Measurements from ENCODE around the gene REC114.
A peak's percentile ranks its signal among the peaks of the same experiment; 100 is the strongest.
"Not testable (repeated sequence)": the region's sequence is repeated elsewhere in the genome, so short reads cannot be mapped to it uniquely, and the experiment has no call there.

The REC114 gene, protein sequence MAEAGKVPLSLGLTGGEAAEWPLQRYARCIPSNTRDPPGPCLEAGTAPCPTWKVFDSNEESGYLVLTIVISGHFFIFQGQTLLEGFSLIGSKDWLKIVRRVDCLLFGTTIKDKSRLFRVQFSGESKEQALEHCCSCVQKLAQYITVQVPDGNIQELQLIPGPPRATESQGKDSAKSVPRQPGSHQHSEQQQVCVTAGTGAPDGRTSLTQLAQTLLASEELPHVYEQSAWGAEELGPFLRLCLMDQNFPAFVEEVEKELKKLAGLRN

DNA sequence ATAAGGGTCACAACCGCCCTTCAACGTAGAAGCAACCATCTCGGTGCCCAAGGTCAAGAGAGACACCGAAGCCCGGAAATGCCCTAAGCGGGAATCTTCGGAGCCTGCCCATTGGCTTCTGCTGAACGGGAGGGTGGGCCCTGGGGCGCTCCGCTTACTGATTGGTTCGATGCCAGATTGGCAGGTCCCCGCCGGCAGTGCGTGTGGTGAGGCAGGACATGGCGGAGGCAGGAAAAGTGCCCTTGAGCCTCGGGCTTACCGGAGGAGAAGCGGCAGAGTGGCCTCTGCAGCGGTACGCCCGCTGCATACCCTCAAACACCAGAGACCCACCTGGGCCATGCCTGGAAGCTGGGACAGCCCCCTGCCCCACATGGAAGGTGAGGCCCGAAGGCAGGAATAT, at the start of gene REC114:
REC114 (plus strand) TSS at position 197 of the 400 bp plus-strand sequence; CDS start at position 219, 22 bp downstream.
- no peak for FAIRE-seq
- DNase-seq (ENCODE audit: insufficient read length, low spot score): no peak

DNA sequence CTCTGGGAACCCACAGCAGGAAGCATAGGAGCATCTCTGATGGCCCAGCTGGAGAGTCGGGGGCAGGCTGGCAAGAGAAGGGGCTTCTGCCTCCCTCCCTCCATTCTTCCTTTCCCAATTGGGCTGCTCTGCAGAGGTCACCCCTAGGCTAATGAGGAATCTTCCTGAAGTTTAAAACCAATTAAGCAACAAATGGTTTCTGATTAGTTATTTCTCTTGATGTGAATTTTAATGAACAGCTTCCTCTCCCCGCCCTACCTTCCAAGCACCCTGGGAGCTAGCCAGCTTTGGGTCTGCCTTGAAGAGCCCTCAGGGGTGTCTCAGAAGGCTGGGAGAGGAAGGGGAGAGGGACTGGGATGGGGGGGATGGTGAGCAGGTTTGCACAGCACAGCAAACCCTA, 49.6 kb upstream of the REC114 start:
- DNase-seq (ENCODE audit: insufficient read length, low spot score) (no peak), FAIRE-seq (no peak)

- DNase-seq (ENCODE audit: insufficient read length, low spot score): no peak
- FAIRE-seq: no peak
Measured at GRCh38 chr15:73394782-73395181, 48.2 kb upstream of the REC114 start.

- DNase-seq (ENCODE audit: insufficient read length, low spot score): no peak
- peak; percentile 67 for FAIRE-seq
Measured at GRCh38 chr15:73395671-73396070, 47.3 kb upstream of the REC114 start.

GRCh38 chr15:73397461-73397860, 45.5 kb upstream of the REC114 start:
- no peak for DNase-seq (ENCODE audit: insufficient read length, low spot score)

DNA sequence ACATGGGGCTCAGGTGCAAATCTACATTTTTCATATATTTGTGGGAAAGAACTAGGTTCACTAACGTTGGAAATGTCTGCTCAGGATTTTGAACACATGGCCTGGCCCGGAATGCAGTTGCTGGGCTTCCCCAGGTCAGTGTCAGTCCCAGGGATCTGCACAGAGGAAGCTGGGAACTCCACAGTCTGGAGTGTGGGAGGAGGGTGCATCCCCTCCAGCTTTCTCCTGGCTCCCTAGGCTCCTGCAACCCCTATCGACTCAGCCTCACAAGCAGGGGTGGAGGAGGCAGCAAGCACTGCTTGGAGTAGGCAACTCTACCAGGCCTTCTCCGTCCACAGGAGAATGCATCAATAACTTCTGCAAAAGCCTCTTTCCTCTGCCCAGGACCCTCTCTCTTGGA, 44.1 kb upstream of the REC114 start:
- no peak for DNase-seq (ENCODE audit: insufficient read length, low spot score)
- no peak for FAIRE-seq

More at GRCh38 chr15:73397461-73397860, 45.5 kb upstream of the REC114 start:
- FAIRE-seq: peak; percentile 75

DNA sequence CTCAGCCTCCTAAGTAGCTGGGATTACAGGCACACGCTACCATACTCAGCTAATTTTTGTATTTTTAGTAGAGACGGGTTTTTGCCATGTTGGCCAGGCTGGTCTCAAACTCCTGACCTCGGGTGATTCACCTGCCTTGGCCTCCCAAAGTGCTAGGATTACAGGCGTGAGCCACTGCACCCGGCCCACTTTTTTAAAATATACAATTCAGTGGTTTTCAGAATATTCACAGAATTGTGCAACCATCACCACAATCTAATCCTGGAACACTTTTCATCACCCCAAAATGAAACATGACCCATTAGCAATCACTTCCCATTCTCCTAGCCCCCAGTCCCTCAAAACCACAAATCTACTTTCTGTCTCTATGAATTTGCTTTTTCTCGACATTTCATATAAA, 42.7 kb upstream of the REC114 start:
- not testable (repeated sequence) for DNase-seq (ENCODE audit: insufficient read length, low spot score)
- FAIRE-seq: peak; percentile 60

DNA sequence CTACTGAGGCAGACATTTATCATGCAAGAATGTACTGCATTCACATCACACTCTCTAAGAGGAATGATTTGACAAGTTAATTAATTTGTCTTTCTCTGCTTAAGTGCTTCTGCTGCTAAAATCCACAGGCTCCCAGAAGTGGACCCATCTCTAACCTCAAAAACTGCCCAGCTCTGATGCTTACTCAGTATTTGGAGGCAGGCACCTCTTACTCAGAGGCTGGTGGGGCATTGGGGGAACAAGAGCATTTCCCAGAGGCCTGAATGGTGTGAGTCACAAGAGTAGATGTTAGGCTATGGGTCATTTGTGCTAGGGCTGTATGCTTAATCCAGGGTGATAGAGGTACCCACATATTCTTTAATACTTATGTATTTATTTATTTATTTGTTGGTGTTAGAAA, 39.8 kb upstream of the REC114 start:
- DNase-seq (ENCODE audit: insufficient read length, low spot score) (no peak), FAIRE-seq (peak; percentile 16)

DNA sequence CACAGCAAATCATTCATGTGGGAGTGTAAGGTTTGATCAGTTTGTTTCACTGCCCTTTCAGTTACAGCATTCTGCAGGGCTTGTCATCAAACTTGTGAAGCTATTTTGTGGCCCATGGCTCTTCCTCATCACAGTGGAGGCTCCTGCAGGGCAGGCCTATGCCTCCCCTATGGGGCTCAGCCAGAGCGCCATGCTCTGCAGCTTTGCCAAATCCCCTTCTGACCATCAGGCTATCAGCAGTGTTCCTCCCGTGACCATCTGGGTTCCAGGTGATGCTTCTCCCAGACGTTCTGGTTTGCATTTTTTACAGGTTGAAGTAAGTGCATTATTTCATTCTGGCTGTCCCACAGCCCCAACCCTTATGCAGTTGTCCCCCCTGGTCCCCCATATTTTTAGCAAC, 28.1 kb upstream of the REC114 start:
- DNase-seq (ENCODE audit: insufficient read length, low spot score): no peak
- peak; percentile 77 for FAIRE-seq

DNA sequence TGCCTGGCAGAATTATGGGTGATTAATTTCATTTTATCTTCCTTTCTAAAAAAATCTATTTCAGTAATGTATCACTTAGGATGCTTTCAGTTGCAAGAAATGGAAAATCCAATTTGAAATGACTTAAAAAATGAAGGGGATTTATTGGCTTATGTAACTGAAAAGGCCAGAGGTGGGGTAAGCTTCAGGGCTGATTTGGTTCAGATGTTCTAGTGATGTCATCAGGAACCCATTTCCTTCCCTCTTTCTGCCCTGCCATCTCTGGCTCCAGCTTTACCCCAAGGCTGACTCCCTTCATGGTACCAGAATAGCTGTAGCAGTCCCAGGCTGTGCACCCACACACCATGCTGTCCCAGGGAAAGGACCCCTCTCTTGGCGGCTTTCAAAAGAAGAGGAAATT, 18.5 kb upstream of the REC114 start:
- FAIRE-seq: peak; percentile 42
- no peak for DNase-seq (ENCODE audit: insufficient read length, low spot score)

DNA sequence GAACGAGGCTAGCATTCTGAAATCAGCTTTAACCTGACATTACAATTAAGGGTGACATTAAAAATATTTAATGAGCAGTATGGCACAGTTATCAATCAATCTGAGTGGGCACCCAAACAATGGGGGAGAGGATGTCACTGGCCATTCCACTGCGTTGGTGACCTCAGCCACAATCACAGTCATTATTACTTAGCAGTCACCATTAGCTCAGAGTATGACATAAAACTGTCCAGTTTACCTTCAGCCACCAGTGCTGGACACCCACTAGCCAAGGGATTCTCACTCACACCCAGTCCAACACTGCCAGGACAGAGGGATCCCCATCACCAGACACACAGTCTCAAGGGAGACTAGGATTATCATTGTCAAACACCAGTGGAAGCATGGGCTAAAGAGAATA, 17.5 kb upstream of the REC114 start:
- no peak for FAIRE-seq
- no peak for DNase-seq (ENCODE audit: insufficient read length, low spot score)

- FAIRE-seq (no peak), DNase-seq (ENCODE audit: insufficient read length, low spot score) (no peak)
Measured at GRCh38 chr15:73426323-73426994, 16.5 kb upstream of the REC114 start.

GRCh38 chr15:73431329-73431728, 11.6 kb upstream of the REC114 start:
- not testable (repeated sequence) for DNase-seq (ENCODE audit: insufficient read length, low spot score); FAIRE-seq

DNA sequence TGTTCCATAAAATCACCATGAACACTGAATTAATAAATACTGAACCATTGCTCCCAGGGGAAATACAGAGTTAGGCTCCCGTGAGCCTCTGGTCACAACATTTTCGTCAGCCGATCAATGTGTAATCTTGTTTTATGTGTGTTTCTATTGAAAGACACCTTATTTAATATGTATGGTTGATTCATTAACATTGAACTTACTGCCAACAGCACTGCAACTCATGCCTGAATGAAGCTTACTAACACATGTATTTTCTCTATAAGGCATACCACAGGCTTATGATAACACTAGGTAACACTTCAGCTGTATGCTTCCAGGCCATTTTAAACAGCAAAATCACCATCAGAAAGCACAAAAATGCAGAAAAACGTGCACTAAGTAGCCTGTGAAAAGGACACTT, 9.1 kb upstream of the REC114 start:
- FAIRE-seq: no peak
- DNase-seq (ENCODE audit: insufficient read length, low spot score): no peak

DNA sequence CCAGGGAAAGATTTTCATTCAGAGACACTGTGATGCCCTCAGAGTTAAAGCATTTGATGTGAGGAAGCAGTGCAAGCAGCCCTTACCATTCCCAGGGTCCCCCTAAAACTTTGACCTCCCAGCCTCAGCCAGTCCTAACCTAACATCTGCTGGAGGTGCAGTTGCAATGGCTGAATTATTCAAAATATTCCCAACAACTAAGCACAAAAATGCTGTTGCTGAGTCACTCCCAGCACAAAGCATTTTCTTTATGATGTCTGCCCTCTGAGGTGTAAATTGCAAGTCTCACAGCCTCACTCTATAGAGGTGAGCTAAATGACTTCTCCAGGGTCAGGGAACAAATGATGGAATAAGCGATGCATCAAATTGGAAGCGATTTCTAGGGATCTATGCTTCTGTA, 6.4 kb upstream of the REC114 start:
- FAIRE-seq: no peak

GRCh38 chr15:73437543-73438109, 5.3 kb upstream of the REC114 start:
- DNase-seq (ENCODE audit: insufficient read length, low spot score): no peak
- FAIRE-seq: no peak

More for the DNA sequence above, 6.4 kb upstream of the REC114 start:
- no peak for DNase-seq (ENCODE audit: insufficient read length, low spot score)

GRCh38 chr15:73438651-73439050, 4.3 kb upstream of the REC114 start:
- DNase-seq (ENCODE audit: insufficient read length, low spot score): no peak
- FAIRE-seq: no peak

GRCh38 chr15:73440571-73440970, 2.4 kb upstream of the REC114 start:
- no peak for DNase-seq (ENCODE audit: insufficient read length, low spot score)
- FAIRE-seq: no peak

- FAIRE-seq: no peak
- DNase-seq (ENCODE audit: insufficient read length, low spot score): no peak
Measured at GRCh38 chr15:73442421-73442820, 543 bp upstream of the REC114 start.

DNA sequence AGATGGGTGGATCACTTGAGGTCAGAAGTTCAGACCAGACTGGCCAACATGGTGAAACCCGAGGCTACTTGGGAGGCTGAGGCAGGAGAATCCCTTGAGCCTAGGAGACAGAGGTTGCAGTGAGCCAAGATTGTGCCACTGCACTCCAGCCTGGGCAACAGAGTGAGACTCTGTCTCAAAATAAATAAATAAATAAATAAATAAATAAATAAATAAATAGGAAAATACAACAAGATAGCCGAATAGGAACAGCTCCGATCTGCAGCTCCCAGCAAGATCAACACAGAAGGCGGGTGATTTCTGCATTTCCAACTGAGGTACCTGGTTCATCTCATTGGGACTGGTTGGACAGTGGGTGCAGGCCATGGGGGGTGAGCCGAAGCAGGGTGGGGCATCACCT, 4.5 kb downstream of the REC114 start:
- DNase-seq (ENCODE audit: insufficient read length, low spot score); FAIRE-seq: not testable (repeated sequence)

- FAIRE-seq; DNase-seq (ENCODE audit: insufficient read length, low spot score): not testable (repeated sequence)
Measured at GRCh38 chr15:73448158-73448758, 5.3 kb downstream of the REC114 start.
